ENCODE results near the gene LAMC3.

The LAMC3 gene

DNA sequence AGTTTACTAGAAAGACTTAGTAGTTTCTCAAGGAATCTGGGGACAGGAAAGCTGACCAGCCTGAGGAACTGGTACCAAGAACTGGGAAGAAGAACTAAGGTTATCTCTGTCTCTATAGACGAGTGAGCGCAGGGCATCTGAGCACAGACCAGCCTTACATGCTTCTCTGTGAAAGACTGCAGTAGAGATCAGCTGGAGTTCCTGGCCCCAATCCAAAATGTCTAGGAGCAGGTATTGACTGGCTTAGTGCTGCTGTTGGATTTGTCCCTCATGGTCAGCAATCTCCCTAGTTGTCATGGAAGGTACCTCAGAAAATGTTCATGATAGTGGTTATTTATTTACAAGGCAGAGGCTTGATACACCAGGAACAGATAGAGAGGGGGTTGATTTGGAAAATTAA is 129.7 kb downstream of the LAMC3 start:
- no peak for DNase-seq

- DNase-seq = no peak
Measured at GRCh38 chr9:131140112-131140511, 131.1 kb downstream of the LAMC3 start.

DNA sequence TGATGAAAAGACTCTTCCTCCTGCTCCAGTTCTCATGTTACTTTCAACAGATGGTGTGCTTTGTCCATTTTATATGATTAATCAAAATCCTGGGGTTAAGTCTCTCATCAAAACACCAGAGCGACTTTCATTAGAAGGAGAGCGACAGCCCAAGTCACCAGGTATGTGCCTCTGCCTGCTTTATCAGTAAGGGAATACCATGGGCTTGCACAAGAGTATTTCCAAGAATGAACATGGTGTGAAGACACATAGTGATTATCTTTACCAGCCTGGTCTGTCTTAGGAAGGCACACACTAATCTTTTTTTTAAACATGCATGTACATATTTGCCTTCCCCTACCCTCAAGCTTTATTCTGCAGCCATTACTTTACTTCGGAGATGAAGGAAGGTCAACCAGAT is 131.6 kb downstream of the LAMC3 start:
- no peak for DNase-seq

DNA sequence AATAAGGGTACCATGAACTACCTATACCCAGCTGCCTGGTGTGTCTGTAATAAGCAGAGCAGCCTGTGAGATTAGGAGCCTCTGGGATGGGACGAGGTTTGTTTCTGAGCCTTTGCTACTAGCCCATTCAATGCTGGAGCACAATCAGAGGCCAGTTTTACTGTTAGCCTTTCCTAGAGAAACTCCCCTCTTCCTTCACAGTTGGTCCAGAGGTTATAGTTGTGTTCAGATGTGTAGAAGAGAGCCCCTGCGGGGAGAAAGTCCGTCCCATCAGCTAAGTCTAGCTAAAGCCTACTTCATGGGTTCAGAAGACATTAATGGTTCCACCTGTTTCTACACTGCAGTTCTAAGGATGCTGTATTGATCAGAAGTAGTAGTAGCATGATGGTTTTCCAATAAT is 133.2 kb downstream of the LAMC3 start:
- DNase-seq = no peak
